GF-D8 (cell line): ENCODE data around the gene S1PR4.
"Not testable (repeated sequence)": the region's sequence is repeated elsewhere in the genome, so short reads cannot be mapped to it uniquely, and the experiment has no call there.

ENCODE experiments used
- DNase-seq: peaks from one replicate; lab custom pipeline; 2025; lab: John Stamatoyannopoulos, UW

Gene S1PR4

DNA sequence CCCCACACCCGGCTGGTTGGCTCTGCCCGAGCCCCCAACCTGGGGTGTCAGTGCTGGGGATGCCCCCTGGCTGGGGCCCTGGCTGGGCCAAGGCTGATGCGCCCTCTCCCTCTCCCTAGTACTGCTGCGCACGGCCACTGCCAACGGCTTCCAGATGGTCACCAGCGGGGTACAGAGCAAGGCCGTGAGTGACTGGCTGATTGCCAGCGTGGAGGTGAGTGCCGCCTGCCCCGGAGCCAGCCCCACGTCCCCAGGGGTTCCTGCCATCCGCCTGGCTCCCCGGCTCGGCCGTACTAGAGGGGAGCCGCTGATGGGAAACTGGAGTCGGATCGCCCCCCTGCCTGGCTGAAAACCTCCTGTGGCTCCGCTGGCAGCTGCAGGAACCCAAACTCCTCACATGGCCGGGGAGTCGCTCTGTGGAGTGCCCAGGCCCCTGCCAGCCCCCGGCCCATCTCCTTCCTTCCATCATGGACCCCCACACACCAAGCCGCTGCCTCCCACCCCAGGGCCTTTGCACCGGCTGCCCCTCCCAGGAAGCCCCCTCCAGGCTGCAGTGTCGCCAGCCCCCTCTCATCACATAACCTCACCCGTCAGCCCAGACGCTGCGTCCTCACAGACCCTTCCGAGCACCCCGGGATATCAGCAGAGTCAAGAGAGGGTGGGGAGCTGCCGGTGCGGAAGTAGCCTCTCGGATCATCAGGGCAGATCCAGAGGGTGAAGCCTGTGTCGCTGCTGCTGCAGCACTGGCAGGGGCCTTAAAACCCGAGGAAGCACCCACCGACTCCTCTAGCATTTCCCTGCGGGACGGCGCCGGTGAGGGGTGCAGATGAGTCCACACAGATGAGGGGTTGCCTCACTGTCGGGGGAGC, 17.7 kb downstream of the S1PR4 start:
- DNase-seq, result no peak

DNA sequence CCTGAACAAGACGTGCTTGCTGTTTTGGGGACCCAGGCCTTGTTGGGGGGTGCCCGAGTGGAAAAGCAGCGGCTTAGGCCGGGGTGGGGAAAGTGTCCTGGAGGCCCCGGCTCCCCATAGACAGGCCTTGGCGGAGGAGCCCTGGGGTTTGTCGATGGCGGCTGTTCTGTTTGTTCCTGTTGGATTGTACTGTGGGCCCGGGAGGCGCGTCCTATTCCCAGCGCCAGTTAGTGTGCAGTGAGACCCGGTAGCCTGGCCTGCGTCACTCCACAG, 18.3 kb downstream of the S1PR4 start:
- no peak for DNase-seq

DNA sequence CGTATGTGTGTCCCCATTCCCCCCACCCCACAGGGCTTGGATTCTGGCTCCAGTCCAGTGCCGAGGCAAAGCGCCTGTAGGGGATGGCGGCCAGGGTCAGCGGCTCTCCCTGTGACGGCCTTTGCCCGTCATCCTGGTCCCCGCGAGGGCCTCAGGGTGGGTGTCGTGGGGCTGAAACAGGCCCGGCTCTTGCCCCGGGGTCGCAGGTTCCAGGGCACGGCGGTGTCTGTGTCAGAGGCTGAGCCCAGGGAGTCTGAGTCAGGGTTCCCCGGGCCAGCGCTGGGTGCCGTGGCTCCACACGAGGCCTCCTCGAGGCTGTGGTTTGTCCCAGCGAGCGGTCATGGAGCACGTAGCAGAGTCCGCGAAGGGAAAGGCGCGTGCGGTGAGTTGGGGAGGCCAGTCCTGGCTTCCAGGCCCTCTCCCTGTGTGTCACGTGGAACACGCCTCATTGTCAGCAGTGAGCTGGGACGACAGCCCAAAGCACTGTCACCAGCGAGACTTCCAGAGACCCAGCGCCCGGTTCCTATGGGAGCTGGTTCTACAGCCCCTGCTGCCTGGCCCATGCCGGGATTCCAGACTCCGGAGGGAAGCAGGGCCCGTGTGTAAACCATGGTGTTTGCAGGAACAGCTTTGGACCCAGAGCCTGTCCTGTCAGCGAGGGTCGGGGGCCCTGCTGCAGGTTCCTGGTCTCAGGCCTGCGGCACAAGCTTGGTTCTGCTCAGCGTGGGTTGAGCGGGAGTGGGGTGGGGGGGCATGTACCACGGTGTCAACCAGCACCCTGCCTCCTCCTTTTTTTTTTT, 20.5 kb downstream of the S1PR4 start:
- no peak for DNase-seq

DNA sequence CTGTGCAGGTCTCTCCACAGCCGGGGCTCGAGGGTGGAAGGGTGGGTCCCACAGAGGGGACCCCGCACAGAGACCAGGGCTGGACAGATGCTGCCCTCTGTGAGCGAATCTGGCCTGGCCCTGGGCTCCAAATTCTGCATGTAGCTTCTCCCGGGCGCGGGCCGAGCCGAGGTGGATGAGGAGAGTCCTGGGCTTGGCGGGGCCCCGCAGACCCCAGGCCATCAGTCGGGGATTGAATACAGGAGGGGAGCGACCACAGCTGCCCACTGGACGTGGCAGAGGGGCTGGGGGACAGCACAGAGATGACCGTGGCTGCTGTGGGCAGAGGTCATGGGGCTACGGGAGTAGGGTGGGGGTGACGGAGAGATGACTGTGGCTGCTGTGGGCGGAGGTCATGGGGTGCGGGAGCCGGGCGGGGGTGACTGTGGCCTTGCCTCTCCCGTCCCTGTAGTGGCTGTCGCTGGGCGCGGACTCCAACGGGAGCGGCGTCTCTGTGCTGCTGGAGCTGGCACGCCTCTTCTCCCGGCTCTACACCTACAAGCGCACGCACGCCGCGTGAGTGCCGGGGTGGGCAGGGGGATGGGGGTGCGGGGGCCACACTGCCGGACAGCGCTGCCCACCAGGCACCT, 22.6 kb downstream of the S1PR4 start:
- DNase-seq, result no peak

DNA sequence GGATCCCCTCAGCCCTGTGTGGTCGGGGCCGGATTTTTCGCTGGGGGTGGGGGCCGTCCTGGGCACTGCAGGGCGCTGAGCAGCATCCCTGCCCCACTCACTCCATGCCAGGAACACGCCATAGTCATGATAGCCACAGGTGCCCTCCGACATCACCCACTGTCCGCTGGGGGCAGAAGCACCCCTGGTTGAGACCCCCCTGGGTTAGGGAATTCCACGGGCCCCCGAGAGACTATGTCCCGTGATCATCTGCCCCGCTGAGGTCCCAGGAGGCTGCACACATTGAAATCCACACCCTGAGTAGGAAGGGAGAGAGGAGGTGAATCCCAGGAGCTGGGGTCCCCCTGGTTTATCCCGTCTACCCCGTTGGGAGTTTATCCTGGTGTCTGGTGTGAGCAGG, 23.3 kb downstream of the S1PR4 start:
- no peak for DNase-seq

DNA sequence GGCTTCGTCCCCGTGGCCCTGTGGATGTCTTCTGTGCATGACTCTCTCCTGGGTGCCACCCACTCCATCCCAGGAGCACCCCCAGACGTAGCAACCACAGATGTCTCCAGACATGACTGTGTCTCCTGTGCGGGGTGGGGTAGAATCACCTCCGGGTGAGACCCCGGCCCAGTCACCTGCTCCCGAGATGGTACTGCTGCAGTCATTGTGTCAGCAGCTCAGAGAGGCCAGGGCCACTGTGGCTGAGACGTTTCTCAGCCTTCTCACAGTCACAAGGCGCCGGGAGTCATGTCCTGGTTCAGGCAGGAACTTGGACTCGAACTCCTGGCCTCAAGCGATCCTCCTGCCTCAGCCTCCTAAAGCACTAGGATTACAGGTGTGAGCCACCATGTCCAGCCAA, 23.8 kb downstream of the S1PR4 start:
- no peak for DNase-seq

DNA sequence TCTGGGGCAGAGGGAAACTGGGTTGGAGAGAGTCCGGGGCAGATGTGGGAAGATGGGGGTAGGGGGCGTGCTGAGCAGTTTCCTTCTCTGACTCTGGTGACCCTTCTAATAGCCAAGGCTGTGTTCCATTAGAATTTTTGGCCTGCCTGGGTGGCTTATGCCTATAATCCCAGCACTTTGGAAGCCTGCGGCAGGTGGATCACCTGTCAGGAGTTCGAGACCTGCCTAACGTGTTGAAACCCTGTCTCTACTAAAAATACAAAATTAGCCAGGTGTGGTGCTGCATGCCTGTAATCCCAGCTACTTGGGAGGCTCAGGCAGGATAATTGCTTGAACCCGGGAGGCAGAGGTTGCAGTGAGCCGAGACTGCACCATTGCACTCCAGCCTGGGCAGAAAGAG, 24.3 kb downstream of the S1PR4 start:
- DNase-seq, result not testable (repeated sequence)

DNA sequence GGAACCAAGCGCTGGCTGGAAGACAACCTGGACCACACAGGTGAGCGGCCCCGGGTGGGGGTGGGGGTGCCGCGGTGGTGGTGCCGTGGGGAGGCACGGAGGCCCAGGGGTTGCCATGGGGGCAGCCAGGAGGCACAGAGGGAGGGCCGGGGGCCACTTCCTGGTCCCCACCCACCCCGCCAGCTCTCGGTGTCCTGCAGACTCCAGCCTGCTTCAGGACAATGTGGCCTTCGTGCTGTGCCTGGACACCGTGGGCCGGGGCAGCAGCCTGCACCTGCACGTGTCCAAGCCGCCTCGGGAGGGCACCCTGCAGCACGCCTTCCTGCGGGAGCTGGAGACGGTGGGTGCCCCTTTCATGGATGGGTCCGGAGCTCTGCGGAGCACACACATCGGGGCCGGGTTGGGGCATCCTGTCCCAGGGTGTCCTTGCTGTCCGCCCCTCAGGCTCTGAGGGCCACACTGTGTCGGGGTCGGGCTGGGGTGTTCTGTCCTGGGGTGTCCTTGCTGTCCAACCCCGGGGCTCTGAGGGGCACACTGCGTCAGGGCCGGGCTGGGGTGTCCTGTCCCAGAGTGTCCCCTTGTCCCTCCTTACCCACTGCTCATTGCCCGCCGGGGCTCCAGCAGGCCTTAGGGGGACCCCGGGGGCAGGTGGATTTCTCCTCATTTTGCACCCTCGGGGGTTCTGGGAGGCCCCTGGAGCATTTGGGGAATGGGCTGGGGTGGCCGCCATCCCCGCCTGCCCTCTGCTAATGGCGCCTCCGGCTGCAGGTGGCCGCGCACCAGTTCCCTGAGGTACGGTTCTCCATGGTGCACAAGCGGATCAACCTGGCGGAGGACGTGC, 25.5 kb downstream of the S1PR4 start:
- no peak for DNase-seq

DNA sequence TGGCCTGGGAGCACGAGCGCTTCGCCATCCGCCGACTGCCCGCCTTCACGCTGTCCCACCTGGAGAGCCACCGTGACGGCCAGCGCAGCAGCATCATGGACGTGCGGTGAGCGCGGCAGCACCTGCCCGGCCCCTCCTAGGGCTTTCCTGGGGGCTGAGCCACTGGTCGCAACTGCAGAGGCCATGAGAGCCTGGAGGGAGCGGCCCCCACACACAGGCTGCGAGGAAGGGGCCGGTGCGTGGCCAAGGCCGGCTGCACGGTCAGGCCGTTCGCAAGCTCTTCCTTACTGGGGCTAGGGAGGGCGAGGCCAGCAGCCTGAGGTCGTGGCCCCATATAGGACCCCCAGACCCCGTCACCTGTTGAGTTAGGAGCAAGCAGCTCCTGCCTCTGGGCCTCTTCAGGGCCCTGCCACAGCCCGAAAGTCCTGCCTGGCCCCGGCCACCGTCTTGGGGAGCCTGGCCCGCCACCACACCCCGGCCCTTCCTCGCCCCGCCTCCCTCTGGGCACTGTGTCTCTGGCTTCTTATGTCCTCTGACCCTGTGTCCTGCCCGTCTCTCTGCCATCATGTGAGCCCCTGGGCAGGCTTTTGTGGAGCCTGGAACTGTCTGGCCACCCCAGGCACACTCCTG, 26.2 kb downstream of the S1PR4 start:
- no peak for DNase-seq

DNA sequence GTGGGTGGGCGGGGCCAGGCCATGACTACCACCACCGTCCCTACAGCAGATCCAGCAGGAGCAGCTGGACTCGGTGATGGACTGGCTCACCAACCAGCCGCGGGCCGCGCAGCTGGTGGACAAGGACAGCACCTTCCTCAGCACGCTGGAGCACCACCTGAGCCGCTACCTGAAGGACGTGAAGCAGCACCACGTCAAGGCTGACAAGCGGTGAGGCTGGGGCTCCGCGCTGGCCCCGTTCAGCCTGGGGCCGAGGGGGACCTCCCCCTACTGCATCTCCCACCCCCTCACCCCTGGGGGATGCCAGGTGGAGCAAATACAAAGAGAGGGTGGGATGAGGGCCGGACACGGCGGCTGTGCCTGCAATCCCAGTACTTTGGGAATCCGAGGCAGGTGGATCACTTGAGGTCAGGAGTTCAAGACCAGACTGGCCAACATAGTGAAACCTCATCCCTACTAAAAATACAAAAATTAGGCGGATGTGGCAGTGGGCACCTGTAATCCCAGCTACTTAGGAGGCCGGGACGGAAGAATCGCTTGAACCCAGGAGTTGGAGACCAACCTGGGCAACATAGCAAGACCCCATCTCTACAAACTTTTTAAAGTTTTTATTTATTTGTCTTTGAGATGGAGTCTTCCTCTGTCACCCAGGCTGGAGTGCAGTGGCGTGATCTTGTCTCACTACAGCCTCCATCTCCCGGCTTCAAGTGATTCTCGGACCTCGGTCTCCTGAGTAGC, 27.8 kb downstream of the S1PR4 start:
- no peak for DNase-seq

DNA sequence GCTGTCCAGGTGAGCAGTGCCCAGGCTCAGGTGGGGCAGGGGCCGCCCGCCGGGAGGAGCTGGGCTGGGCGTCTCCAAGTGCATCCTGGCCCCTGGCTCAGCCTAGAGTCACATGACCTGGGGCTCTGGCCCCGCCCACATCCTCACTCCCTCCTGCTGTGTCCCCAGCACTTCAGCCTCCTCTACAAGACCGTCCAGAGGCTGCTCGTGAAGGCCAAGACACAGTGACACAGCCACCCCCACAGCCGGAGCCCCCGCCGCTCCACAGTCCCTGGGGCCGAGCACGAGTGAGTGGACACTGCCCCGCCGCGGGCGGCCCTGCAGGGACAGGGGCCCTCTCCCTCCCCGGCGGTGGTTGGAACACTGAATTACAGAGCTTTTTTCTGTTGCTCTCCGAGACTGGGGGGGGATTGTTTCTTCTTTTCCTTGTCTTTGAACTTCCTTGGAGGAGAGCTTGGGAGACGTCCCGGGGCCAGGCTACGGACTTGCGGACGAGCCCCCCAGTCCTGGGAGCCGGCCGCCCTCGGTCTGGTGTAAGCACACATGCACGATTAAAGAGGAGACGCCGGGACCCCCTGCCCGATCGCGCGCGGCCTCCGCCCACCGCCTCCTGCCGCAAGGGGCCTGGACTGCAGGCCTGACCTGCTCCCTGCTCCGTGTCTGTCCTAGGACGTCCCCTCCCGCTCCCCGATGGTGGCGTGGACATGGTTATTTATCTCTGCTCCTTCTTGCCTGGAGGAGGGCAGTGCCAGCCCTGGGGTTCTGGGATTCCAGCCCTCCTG, 29.1 kb downstream of the S1PR4 start:
- DNase-seq, result no peak

DNA sequence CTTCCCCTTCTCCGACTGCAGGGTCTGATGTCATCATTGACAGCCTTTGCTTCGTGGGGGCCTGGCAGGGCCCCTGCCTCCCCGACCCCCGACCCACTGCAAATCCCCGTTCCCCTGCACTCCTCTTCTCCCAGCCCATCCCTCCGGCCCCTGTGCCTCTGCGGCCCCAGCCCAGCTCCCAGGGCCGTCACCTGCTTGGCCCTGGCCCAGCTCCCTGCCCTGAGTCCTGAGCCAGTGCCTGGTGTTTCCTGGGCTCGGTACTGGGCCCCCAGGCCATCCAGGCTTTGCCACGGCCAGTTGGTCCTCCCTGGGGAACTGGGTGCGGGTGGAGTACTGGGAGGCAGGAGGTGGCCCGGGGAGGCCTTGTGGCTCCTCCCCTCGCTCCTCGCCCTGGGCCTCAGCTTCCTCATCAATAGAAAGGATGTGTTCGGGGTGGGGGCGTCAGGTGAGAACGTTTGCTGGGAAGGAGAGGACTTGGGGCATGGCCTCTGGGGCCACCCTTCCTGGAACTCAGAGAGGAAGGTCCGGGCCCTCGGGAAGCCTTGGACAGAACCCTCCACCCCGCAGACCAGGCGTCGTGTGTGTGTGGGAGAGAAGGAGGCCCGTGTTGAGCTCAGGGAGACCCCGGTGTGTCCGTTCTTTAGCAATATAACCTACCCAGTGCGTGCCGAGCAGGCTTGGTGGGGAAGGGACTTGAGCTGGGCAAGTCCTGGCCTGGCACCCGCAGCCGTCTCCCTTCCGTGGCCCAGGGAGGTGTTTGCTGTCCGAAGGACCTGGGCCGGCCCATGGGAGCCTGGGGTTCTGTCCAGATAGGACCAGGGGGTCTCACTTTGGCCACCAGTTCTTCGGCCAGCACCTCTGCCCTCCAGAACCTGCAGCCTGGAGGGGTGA, 30.0 kb downstream of the S1PR4 start:
- DNase-seq, result no peak

DNA sequence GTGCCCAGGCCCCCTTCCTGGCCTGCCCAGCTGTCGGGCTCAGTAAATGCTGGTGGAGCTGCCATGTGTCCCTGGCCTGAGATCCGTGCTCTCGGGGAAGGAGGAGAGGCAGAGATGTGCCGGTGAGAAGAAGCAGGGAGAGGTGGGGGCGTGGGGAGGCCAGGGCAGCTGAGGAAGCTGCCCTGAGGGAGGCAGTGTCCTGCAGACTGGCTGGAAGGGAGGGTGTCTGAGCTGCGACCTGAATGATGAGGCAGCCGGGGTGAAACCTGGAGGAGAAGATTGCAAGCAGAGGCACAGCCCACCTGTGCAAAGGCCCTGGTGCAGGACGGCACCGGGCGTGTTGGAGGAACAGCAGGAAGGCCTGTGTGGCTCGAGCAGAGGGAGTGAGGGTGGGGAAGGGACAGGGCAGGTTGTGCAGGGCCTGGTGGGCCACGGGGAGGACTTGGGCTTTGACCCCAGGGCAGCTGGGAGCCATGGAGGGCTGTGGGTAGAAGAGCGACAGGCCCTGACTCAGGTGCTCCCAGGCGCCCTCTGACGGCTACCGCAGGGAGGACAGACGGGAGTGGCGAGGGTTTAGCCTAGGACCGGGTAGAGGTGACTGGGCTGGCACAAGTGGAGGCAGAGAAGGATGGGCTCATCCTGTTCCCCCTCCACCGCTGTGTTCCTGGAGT, 31.9 kb downstream of the S1PR4 start:
- DNase-seq, result no peak

DNA sequence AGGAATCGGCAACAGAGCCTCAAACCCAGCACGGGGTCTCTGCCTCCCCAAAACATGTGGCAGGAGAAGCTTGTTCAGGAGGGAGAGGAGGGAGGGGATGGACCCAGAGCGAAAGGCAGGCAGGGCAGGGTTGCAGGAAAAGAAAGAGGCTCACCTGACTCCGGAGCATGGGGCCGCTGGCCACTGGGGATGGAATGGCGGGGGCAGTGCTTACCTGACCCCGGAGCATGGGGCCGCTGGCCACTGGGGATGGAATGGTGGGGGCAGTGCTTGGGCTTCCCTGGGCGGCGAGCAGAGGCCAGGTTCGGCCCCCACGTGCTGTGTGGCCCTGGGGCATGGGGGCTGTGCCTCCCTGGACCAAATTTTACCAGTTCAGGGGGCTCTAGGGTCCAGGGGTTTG, 32.6 kb downstream of the S1PR4 start:
- no peak for DNase-seq

DNA sequence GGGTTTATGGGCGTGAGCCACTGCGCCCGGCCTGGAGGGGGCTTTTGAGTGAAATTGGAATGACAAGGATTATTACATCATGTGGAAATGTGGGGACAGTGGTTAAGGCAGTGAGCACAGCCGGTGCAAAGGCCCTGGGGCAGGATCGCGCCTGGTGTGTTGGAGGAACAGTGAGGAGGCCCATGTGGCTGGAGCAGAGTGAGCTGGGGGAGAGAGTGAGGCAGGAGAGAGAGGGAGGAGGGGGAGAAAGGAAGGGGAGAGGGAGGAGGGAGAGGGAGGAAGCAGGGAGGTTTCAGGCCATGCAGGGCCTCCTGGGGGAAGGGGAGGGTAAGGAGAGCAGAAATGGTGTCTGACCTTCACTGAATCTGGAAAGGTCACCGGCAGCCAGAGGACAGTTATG, 34.6 kb downstream of the S1PR4 start:
- DNase-seq, result no peak

DNA sequence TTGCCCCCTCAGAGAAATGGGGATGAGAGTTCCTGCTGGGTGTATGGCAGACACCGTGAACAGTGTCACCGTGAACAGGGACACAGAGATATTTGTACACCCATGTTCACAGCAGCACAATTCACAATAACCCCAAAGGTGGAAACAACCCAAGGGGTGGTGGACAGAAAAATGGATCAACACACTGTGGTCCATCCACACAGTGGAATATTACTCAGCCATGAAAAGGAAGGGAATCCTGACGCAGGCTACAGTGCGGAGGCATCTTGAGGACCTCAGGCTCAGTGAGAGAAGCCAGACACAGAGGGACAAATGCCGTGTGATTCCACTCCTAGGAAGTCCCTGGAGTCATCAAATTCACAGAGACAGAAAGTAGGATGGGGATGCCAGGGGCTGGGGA, 38.3 kb downstream of the S1PR4 start:
- DNase-seq, result no peak

DNA sequence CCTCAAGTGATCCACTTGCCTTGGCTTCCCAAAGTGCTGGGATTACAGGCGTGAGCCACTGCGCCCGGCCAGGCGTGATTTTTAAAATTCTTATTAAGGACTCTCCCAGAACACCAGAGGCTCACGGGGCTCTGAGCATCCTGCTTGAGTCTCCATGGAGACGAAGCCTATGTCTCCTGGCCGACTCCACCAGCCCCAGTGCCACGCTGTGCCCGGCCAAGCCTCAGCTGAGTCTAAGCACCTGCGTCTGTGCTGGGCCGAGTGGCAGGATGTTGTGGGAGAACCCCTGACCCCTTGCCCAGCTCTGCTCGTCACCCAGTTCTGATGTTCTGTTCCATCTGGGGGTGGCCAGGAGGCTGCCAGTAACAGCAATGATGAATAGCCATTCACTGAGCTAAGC, 42.0 kb downstream of the S1PR4 start:
- DNase-seq, result no peak

DNA sequence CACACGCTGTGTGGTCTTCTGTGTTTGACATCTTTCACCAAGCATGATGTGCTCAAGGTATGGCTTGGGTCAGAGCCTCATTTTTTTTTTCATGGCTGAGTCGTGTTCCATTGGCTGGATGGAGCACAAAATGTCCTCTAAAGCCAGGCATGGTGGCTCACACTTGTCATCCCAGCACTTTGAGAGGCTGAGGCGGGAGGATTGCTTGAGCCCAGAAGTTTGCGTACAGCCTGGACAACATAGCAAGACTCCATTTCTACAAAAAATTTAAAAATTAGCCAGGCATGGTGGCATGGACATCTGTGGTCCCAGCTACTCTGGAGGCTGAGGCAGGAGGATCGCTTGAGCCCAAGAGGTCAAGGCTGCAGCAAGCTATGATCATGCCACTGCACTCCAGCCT, 43.0 kb downstream of the S1PR4 start:
- DNase-seq, result not testable (repeated sequence)

DNA sequence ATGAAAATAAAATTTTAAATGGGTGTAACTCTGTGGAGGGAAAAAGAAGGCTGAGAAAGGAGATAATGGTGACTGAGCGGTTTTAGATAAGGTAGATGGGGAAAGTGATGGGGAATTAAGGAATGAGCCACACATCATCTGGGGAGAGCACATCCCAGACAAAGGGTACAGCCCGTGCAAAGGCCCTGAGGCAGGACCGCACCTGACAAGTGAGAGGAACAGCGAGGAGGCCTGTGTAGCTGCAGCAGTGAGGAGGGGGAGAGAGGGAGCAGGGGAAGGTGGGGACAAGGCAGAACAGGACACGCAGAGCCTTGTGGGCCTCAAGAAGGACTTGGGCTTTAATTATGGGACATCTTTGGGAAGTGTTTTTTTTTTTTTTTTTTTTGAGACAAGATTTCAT, 44.1 kb downstream of the S1PR4 start:
- DNase-seq, result no peak
